Activated B cell treated with CpG ODN at 0.5 μM for 24 hours (primary cell): ENCODE results near the gene ZCCHC14. TPM values are rescaled to one million over a fixed set of nuclear protein-coding genes. Genes with fewer than 3 reads are reported as not detected.

Source experiments
- ATAC-seq: fragments of 200-7000 bp; cut with Tn5 transposase; one replicate; pipeline ENCODE4 v1.10.0; 2021; ENCODE audit warnings: low read depth, mild to moderate bottlenecking, moderate library complexity
- CTCF ChIA-PET: fragments of 350-600 bp; sonication (Branson Sonifier 250); formaldehyde crosslinking; loops from one replicate; lab custom pipeline; 2021; ENCODE audit warnings: antibody characterized with exemption; lab: Charles Lee
- POLR2A ChIA-PET: fragments of 350-600 bp; sonication (Branson Sonifier 250); formaldehyde crosslinking; loops from one replicate; lab custom pipeline; 2021; ENCODE audit warnings: antibody characterized with exemption; lab: Charles Lee
- DNase-seq: peaks from one replicate; pipeline ENCODE4 v3.0.0; 2022
- H3K27ac Mint-ChIP-seq: one replicate; pipeline ENCODE4 v1.8.0; 2020; ENCODE audit warnings: mixed read lengths
- H3K27me3 Mint-ChIP-seq: one replicate; pipeline ENCODE4 v1.8.0; 2021; ENCODE audit warnings: mixed read lengths
- H3K36me3 Mint-ChIP-seq: one replicate; pipeline ENCODE4 v1.8.0; 2021; ENCODE audit warnings: low read depth, mixed read lengths
- H3K4me1 Mint-ChIP-seq: one replicate; pipeline ENCODE4 v1.8.0; 2021; ENCODE audit warnings: mixed read lengths
- H3K4me3 Mint-ChIP-seq: one replicate; pipeline ENCODE4 v1.8.0; 2020; ENCODE audit warnings: mild to moderate bottlenecking, mixed read lengths
- H3K9me3 Mint-ChIP-seq: one replicate; pipeline ENCODE4 v1.8.0; 2020; ENCODE audit warnings: mixed read lengths
- CTCF ChIP-seq: fragments of 200-600 bp; IDR thresholded peaks from one replicate; pipeline ENCODE4 v1.8.0; 2022; ENCODE audit warnings: antibody characterized with exemption, mild to moderate bottlenecking
- intact Hi-C: fragments of 100-400 bp; cut with micrococcal nuclease; formaldehyde crosslinking; loops from one replicate; pipeline ENCODE4 v1.15.1; 2024
- total RNA-seq: library from RNA; stranded (reverse); gene quantifications from 2 replicates; pipeline ENCODE4 v1.2.3, GENCODE V29; 2022

Gene ZCCHC14
- total RNA-seq: 3.4 and 3.8 TPM in 2 replicates

GRCh38 chr16:87492721-87493607, at the start of gene ZCCHC14:
Gene ZCCHC14, minus strand, starts transcription at chr16:87493024. Its CDS starts 786 bp downstream, at chr16:87492238.
- peak; percentile 91 for ATAC-seq
- H3K9me3 Mint-ChIP-seq: no peaks in the 10 kb centered on the region
- H3K27me3 Mint-ChIP-seq: peaks cover 22% of the 10 kb centered on the region
- H3K27ac Mint-ChIP-seq: peak within 1 kb of the TSS; percentile 59
- ChIA-PET CTCF (no interaction called here), POLR2A (no interaction called here)
- no peak for TF ChIP-seq CTCF
- intact Hi-C loops: loop anchor here (1.0 to 10.0 kb wide), 7 partner anchors 101 to 1938 kb away; partner anchors contain the start of genes BANP, C16orf74 and MAP1LC3B
- H3K4me3 Mint-ChIP-seq: peak within 1 kb of the TSS; percentile 82
- peaks cover 46% of the 10 kb centered on the region for H3K4me1 Mint-ChIP-seq
- DNase-seq: peak; percentile 89
- peaks cover 2% of the 10 kb centered on the region for H3K36me3 Mint-ChIP-seq

- ChIA-PET POLR2A (no interaction called here), CTCF (no interaction called here)
- Mint-ChIP-seq H3K4me1 (no peaks in the 10 kb centered on the region), H3K27ac (no peak overlapping the region), H3K36me3 (no peaks in the 10 kb centered on the region), H3K27me3 (peaks cover 40% of the 10 kb centered on the region), H3K4me3 (no peak overlapping the region), H3K9me3 (peaks cover 7% of the 10 kb centered on the region)
- DNase-seq: no peak
- intact Hi-C loops: no loop called here
- ATAC-seq: no peak
- no peak for TF ChIP-seq CTCF
Measured at GRCh38 chr16:87541872-87542234, 49.0 kb upstream of the ZCCHC14 start.

- TF ChIP-seq CTCF: no peak
- ATAC-seq: no peak
- no peaks in the 10 kb centered on the region for H3K36me3 Mint-ChIP-seq
- ChIA-PET POLR2A (no interaction called here), CTCF (no interaction called here)
- H3K4me3 Mint-ChIP-seq: no peak overlapping the region
- intact Hi-C loops: no loop called here
- H3K4me1 Mint-ChIP-seq: no peaks in the 10 kb centered on the region
- peaks cover 38% of the 10 kb centered on the region for H3K27me3 Mint-ChIP-seq
- H3K27ac Mint-ChIP-seq: no peak overlapping the region
- H3K9me3 Mint-ChIP-seq: peaks cover 5% of the 10 kb centered on the region
- DNase-seq: no peak
Measured at GRCh38 chr16:87541147-87541871, 48.5 kb upstream of the ZCCHC14 start.

- no peaks in the 10 kb centered on the region for H3K9me3 Mint-ChIP-seq
- no peak overlapping the region for H3K27ac Mint-ChIP-seq
- H3K36me3 Mint-ChIP-seq: no peaks in the 10 kb centered on the region
- H3K4me1 Mint-ChIP-seq: no peaks in the 10 kb centered on the region
- H3K4me3 Mint-ChIP-seq: no peak overlapping the region
- ChIA-PET POLR2A (no interaction called here), CTCF (no interaction called here)
- ATAC-seq (no peak), DNase-seq (no peak)
- intact Hi-C loops: no loop called here
- no peak for TF ChIP-seq CTCF
- H3K27me3 Mint-ChIP-seq: peaks cover 36% of the 10 kb centered on the region
Measured at GRCh38 chr16:87540897-87541146, 48.0 kb upstream of the ZCCHC14 start.
